Skeletal muscle tissue (tissue), 2 donors: Measurements from ENCODE around the gene AFG3L2. TPM values are rescaled to one million over a fixed set of nuclear protein-coding genes. Genes with fewer than 3 reads are reported as not detected.

Experiments
- small RNA-seq: library from RNA; depleted of rRNA; stranded (forward); fragments of <200 nt; gene quantifications from one replicate; pipeline ENCODE3, GENCODE V24; 2014
- total RNA-seq: library from RNA; depleted of rRNA; stranded (reverse); fragments of >200 nt; gene quantifications from one replicate; pipeline ENCODE4 v1.2.3, GENCODE V29; 2014

AFG3L2 gene
- total RNA-seq, 1 donor from 2014 or later: 60.5 TPM

Small RNA genes lying within 50 kb of the gene (small RNA-seq; reads per million reads assigned to genes)
- not detected for gene RNU6-170P
- not detected for gene RNU7-129P

Other genes starting within 250 kb of the AFG3L2 start
- gene CIDEA, start 122.9 kb downstream of the AFG3L2 start, total RNA-seq: 2.1 TPM
- 499 TPM for gene TUBB6, start 69.0 kb downstream of the AFG3L2 start, total RNA-seq
- gene PRELID3A, start 30.7 kb upstream of the AFG3L2 start, total RNA-seq: 1.0 TPM